HEK293 (cell line): ENCODE data around the gene FXYD6.

Source experiments
- GLIS1 ChIP-seq: fragments of 450-650 bp; formaldehyde crosslinking; IDR thresholded peaks from 2 replicates; pipeline ENCODE4 v1.5.1; 2016; ENCODE audit warnings: missing biosample characterization, missing genetic modification characterization
- HIC1 ChIP-seq: fragments of 450-650 bp; formaldehyde crosslinking; IDR thresholded peaks from 2 replicates; pipeline ENCODE4 v1.5.1; 2016; ENCODE audit warnings: missing biosample characterization, missing genetic modification characterization
- HOXC10 ChIP-seq: sonication (generic); formaldehyde crosslinking; IDR thresholded peaks from 2 replicates; pipeline ENCODE4 v1.8.1; 2023; ENCODE audit warnings: mild to moderate bottlenecking, missing genetic modification reagents
- KLF1 ChIP-seq: fragments of 450-650 bp; formaldehyde crosslinking; IDR thresholded peaks from 2 replicates; pipeline ENCODE4 v1.5.1; 2016; ENCODE audit warnings: missing biosample characterization, missing genetic modification characterization
- KLF10 ChIP-seq: fragments of 450-650 bp; IDR thresholded peaks from 2 replicates; pipeline ENCODE4 v1.5.1; 2018; ENCODE audit warnings: missing biosample characterization, mild to moderate bottlenecking, missing genetic modification characterization
- KLF8 ChIP-seq: fragments of 450-650 bp; formaldehyde crosslinking; IDR thresholded peaks from 2 replicates; pipeline ENCODE4 v1.5.1; 2016; ENCODE audit warnings: missing biosample characterization, missing genetic modification characterization
- KLF9 ChIP-seq: fragments of 450-650 bp; formaldehyde crosslinking; IDR thresholded peaks from 2 replicates; pipeline ENCODE4 v1.5.1; 2016; ENCODE audit warnings: missing biosample characterization, missing genetic modification characterization, low read depth
- SCRT1 ChIP-seq: fragments of 450-650 bp; formaldehyde crosslinking; IDR thresholded peaks from 2 replicates; pipeline ENCODE4 v1.5.1; 2016; ENCODE audit warnings: missing biosample characterization, missing genetic modification characterization, borderline replicate concordance
- SCRT2 ChIP-seq: fragments of 450-650 bp; formaldehyde crosslinking; IDR thresholded peaks from 2 replicates; pipeline ENCODE4 v1.5.1; 2016; ENCODE audit warnings: missing biosample characterization, missing genetic modification characterization
- SETDB1 ChIP-seq: IDR thresholded peaks from one replicate; pipeline ENCODE4 v1.6.1; 2017; ENCODE audit warnings: mild to moderate bottlenecking, low read length, moderate library complexity, mixed read lengths; ENCODE audit not compliant: insufficient read length
- SP2 ChIP-seq: fragments of 450-650 bp; formaldehyde crosslinking; IDR thresholded peaks from 2 replicates; pipeline ENCODE4 v1.5.1; 2016; ENCODE audit warnings: missing biosample characterization, missing genetic modification characterization
- ZBTB10 ChIP-seq: fragments of 450-650 bp; formaldehyde crosslinking; IDR thresholded peaks from 2 replicates; pipeline ENCODE4 v1.5.1; 2016; ENCODE audit warnings: missing biosample characterization, missing genetic modification characterization
- ZEB2 ChIP-seq: fragments of 450-650 bp; formaldehyde crosslinking; IDR thresholded peaks from 2 replicates; pipeline ENCODE4 v1.5.1; 2016; ENCODE audit warnings: missing biosample characterization, missing genetic modification characterization
- ZIC2 ChIP-seq: fragments of 450-650 bp; formaldehyde crosslinking; IDR thresholded peaks from 2 replicates; pipeline ENCODE4 v1.5.1; 2016; ENCODE audit warnings: missing biosample characterization, missing genetic modification characterization
- ZNF16 ChIP-seq: fragments of 450-650 bp; formaldehyde crosslinking; IDR thresholded peaks from 2 replicates; pipeline ENCODE4 v1.5.1; 2016; ENCODE audit warnings: low read depth, missing biosample characterization, missing genetic modification characterization
- ZNF341 ChIP-seq: fragments of 450-650 bp; formaldehyde crosslinking; IDR thresholded peaks from 2 replicates; pipeline ENCODE4; 2016; ENCODE audit warnings: low read depth, missing biosample characterization, missing genetic modification characterization
- ZNF423 ChIP-seq: fragments of 450-650 bp; formaldehyde crosslinking; IDR thresholded peaks from 2 replicates; pipeline ENCODE4 v1.5.1; 2016; ENCODE audit warnings: missing biosample characterization, missing genetic modification characterization
- ZNF548 ChIP-seq: fragments of 450-650 bp; formaldehyde crosslinking; IDR thresholded peaks from 2 replicates; pipeline ENCODE4 v1.5.1; 2016; ENCODE audit warnings: missing biosample characterization, missing genetic modification characterization
- ZNF561 ChIP-seq: fragments of 450-650 bp; IDR thresholded peaks from 2 replicates; pipeline ENCODE4 v1.5.1; 2018; ENCODE audit warnings: missing biosample characterization, missing genetic modification characterization, borderline replicate concordance
- ZNF610 ChIP-seq: fragments of 450-650 bp; formaldehyde crosslinking; IDR thresholded peaks from 2 replicates; pipeline ENCODE4 v1.5.1; 2016; ENCODE audit warnings: missing biosample characterization, missing genetic modification characterization, borderline replicate concordance
- ZNF623 ChIP-seq: fragments of 450-650 bp; formaldehyde crosslinking; IDR thresholded peaks from 2 replicates; pipeline ENCODE4 v1.5.1; 2016; ENCODE audit warnings: missing biosample characterization, missing genetic modification characterization
- ZNF664 ChIP-seq: fragments of 450-650 bp; formaldehyde crosslinking; IDR thresholded peaks from 2 replicates; pipeline ENCODE4 v1.5.1; 2016; ENCODE audit warnings: missing biosample characterization, missing genetic modification characterization
- ZNF76 ChIP-seq: fragments of 450-650 bp; formaldehyde crosslinking; IDR thresholded peaks from 2 replicates; pipeline ENCODE4; 2016; ENCODE audit warnings: low read depth, missing biosample characterization, missing genetic modification characterization, borderline replicate concordance
- ZNF777 ChIP-seq: fragments of 450-650 bp; formaldehyde crosslinking; IDR thresholded peaks from 2 replicates; pipeline ENCODE4 v1.5.1; 2017; ENCODE audit warnings: missing biosample characterization, missing genetic modification characterization, borderline replicate concordance
- TF ChIP-seq, protein P1 (sequence below): fragments of 450-650 bp; formaldehyde crosslinking; conservative IDR thresholded peaks from 2 replicates; pipeline ENCODE4 v1.5.1; 2016; ENCODE audit warnings: low read depth, missing biosample characterization, missing genetic modification characterization
- TF ChIP-seq, protein P2 (sequence below): fragments of 450-650 bp; formaldehyde crosslinking; IDR thresholded peaks from 2 replicates; pipeline ENCODE4 v1.5.1; 2016; ENCODE audit warnings: missing biosample characterization, missing genetic modification characterization

Gene FXYD6

DNA sequence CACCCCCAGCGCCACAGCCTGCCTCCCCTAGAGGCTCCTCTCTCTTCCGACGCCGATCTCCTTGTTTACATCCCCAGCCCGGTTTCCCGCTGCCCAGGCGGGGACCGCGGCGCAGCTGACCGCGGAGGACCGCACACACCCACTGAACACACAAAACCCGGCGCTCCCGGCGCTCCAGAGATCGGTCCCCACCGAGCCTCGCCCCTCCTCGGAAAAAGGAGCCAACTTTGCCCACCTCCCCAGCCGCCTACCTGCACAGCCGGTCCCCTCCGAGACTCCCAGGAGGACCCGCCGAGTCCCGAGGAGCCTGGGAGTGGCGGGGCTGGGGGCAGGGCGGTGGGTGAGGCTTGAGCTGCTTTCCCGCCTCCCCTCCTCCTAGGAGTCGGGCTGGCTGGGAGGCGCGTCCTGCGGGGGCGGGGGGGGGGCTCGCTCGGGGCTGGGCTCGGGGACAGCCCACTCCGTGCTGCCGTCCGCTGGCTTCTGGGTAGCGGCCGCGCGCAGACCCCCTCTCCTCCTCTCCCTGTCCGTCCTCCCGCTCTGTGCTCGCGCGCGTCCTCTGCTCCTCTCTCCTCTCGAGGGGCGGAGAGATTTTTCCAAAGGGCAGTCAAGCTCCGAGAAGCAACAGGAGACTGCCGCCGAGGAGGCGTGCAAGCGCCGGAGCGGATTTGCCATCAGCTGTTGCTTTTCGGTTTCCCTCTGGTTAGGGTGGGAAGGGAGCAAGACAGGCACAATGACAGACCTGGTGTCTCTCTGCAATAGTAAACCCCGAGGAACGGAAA, at the start of gene FXYD6 (continued):
- TF ChIP-seq ZEB2 (tag by site-specific recombination) = 0 out of 2 replicates have a peak, but pooled peaks have one; percentile 57
- TF ChIP-seq ZNF610 = no peak
- 0 out of 2 replicates have a peak, but pooled peaks have one; percentile 27 for TF ChIP-seq ZBTB10 (tag by site-specific recombination)
- peak; percentile 70 for TF ChIP-seq KLF9 (tag by site-specific recombination)
- no peak for TF ChIP-seq ZNF16
- peak; percentile 41; the same call in 1 of the 2 replicates for TF ChIP-seq KLF8 (tag by site-specific recombination)
- no peak for TF ChIP-seq ZNF664
- TF ChIP-seq HIC1 (tag by site-specific recombination) = 0 out of 2 replicates have a peak, but pooled peaks have one; percentile 11
- TF ChIP-seq SETDB1 = no peak
- no peak for TF ChIP-seq ZNF548 (tag by site-specific recombination)
- peak; percentile 88 for TF ChIP-seq KLF10 (tag by site-specific recombination)
- TF ChIP-seq ZNF561 (tag by site-specific recombination) = no peak
- no peak for TF ChIP-seq HOXC10 (CRISPR knock-in tag)
- TF ChIP-seq, protein P1, sequence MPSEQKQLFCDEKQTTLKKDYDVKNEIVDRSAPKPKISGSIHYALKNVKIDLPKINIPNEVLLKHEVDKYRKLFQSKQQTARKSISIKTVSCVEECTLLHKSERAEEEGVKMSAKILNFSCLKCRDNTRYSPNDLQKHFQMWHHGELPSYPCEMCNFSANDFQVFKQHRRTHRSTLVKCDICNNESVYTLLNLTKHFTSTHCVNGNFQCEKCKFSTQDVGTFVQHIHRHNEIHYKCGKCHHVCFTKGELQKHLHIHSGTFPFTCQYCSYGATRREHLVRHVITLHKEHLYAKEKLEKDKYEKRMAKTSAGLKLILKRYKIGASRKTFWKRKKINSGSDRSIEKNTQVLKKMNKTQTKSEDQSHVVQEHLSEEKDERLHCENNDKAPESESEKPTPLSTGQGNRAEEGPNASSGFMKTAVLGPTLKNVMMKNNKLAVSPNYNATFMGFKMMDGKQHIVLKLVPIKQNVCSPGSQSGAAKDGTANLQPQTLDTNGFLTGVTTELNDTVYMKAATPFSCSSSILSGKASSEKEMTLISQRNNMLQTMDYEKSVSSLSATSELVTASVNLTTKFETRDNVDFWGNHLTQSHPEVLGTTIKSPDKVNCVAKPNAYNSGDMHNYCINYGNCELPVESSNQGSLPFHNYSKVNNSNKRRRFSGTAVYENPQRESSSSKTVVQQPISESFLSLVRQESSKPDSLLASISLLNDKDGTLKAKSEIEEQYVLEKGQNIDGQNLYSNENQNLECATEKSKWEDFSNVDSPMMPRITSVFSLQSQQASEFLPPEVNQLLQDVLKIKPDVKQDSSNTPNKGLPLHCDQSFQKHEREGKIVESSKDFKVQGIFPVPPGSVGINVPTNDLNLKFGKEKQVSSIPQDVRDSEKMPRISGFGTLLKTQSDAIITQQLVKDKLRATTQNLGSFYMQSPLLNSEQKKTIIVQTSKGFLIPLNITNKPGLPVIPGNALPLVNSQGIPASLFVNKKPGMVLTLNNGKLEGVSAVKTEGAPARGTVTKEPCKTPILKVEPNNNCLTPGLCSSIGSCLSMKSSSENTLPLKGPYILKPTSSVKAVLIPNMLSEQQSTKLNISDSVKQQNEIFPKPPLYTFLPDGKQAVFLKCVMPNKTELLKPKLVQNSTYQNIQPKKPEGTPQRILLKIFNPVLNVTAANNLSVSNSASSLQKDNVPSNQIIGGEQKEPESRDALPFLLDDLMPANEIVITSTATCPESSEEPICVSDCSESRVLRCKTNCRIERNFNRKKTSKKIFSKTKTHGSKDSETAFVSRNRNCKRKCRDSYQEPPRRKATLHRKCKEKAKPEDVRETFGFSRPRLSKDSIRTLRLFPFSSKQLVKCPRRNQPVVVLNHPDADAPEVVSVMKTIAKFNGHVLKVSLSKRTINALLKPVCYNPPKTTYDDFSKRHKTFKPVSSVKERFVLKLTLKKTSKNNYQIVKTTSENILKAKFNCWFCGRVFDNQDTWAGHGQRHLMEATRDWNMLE (tag by site-specific recombination) = no peak
- TF ChIP-seq, protein P2, sequence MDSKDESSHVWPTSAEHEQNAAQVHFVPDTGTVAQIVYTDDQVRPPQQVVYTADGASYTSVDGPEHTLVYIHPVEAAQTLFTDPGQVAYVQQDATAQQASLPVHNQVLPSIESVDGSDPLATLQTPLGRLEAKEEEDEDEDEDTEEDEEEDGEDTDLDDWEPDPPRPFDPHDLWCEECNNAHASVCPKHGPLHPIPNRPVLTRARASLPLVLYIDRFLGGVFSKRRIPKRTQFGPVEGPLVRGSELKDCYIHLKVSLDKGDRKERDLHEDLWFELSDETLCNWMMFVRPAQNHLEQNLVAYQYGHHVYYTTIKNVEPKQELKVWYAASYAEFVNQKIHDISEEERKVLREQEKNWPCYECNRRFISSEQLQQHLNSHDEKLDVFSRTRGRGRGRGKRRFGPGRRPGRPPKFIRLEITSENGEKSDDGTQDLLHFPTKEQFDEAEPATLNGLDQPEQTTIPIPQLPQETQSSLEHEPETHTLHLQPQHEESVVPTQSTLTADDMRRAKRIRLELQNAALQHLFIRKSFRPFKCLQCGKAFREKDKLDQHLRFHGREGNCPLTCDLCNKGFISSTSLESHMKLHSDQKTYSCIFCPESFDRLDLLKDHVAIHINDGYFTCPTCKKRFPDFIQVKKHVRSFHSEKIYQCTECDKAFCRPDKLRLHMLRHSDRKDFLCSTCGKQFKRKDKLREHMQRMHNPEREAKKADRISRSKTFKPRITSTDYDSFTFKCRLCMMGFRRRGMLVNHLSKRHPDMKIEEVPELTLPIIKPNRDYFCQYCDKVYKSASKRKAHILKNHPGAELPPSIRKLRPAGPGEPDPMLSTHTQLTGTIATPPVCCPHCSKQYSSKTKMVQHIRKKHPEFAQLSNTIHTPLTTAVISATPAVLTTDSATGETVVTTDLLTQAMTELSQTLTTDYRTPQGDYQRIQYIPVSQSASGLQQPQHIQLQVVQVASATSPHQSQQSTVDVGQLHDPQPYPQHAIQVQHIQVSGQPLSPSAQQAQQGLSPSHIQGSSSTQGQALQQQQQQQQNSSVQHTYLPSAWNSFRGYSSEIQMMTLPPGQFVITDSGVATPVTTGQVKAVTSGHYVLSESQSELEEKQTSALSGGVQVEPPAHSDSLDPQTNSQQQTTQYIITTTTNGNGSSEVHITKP (tag by site-specific recombination) = peak; percentile 79
- peak; percentile 42; the same call in 1 of the 2 replicates for TF ChIP-seq GLIS1 (tag by site-specific recombination)
- TF ChIP-seq SCRT2 = peak; percentile 99
- peak; percentile 58 for TF ChIP-seq ZNF341
- TF ChIP-seq ZNF423 (tag by site-specific recombination) = no peak
- peak; percentile 55; the same call in 1 of the 2 replicates for TF ChIP-seq ZNF76
- TF ChIP-seq ZNF623 (tag by site-specific recombination) = no peak
- peak; percentile 74 for TF ChIP-seq ZNF777 (tag by site-specific recombination)
- TF ChIP-seq SP2 (tag by site-specific recombination) = peak; percentile 35; the same call in 1 of the 2 replicates
- peak; percentile 95 for TF ChIP-seq SCRT1 (tag by site-specific recombination)
- 0 out of 2 replicates have a peak, but pooled peaks have one; percentile 6 for TF ChIP-seq ZIC2
- TF ChIP-seq KLF1 (tag by site-specific recombination) = peak; percentile 57; the same call in 1 of the 2 replicates
